Measurements from ENCODE around the gene TGM5. TPM values are rescaled to one million over a fixed set of nuclear protein-coding genes. Genes with fewer than 3 reads are reported as not detected.
"Not testable (repeated sequence)": the region's sequence is repeated elsewhere in the genome, so short reads cannot be mapped to it uniquely, and the experiment has no call there.

Gene TGM5
- total and polyA plus RNA-seq, 9 donors, result 0.05 to 0.13 (median 0.10) TPM; not detected in 2

DNA sequence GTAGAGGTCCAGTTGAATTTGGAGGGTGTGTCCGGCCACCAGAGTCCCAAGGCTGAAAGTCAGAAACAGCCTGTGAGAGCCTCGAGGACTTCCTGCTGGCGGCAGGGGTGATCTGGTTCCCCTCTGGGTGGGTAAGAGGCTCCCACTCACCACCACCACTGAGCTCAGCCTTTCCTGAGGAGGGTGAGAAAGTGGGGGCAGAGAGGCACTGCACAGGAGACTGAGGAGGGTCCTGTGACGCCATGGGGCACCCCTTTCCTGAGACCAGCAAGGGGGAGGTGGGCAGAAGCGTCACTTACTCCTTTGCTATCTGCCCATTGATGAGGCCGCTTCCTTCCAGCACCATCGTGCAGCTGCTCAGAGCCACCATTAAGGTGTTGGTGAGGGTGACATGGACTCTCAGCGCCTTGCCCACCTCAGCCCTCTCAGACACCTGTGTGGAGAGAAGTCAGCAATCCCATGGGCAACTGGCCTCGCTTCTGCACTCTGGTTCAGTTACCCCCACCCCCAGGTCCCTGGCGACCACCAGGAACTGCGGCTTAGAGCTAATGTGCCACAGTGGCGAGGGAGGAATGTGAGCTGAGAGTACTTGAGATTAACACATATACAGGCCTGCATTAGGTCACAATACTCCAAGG lies 10.0 kb upstream of the TGM5 start:
- Histone ChIP-seq H3K4me1 (ENCODE audit: control insufficient read depth, insufficient read depth, low read length) (peaks cover 13% of the 10 kb centered on the region), H3K27ac (ENCODE audit: low read length) (no peak overlapping the region)
- WGBS (ENCODE audit: insufficient coverage), result 0% methylated on average over 1 of the region's 12 CpGs

DNA sequence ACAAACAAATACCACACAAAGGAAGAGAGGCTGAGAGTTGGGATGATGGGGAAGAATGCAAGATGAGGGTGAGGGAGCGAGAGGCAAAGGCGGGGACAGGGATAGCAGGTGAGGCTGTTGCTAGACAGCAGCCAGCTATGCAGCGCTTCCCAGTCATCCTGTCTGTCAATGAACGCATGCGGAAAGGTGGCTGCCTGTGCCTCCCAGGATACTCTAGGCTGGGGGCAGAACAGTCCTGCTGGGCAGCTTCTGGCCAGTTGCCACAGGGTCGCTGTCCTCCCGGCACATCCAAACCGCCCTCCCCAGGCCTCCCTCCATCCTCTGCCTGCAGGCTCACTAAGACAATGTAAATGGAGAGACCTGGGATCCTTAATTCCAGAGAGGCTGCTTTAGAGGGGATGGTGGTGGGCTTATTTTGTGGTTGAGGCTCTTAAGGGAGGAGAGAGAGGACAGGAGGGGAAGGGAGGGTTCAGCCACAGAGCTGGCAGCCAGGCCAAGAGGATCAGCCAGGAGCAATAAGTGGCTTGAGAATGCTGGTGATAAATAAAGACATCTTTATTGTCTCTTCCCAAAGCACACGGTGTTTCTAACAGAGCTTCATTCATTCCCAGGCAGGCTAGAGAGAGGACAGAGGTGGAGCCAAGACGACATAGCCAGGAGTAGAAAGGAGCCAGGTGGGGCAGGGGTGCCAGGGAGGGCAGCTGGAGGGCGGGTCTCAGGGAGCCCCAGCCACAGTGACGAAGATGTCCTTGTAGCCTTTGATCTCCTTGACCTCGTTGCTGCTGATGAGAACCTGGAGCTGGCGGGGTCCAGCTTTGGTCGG lies 9.2 kb upstream of the TGM5 start:
- Histone ChIP-seq H3K27me3 (ENCODE audit: control insufficient read depth, insufficient read depth, low read length) (no peaks in the 10 kb centered on the region), H3K9me3 (replicated peaks; ENCODE audit: control insufficient read depth, low read depth, low read length) (peaks cover 3% of the 10 kb centered on the region), H3K36me3 (ENCODE audit: control insufficient read depth, insufficient read depth, low read length) (no peaks in the 10 kb centered on the region), H3K27ac (ENCODE audit: low read length) (no peak overlapping the region), H3K4me3 (ENCODE audit: low read length) (no peak overlapping the region), H3K4me1 (ENCODE audit: control insufficient read depth, insufficient read depth, low read length) (peaks cover 13% of the 10 kb centered on the region)
- WGBS (ENCODE audit: insufficient coverage), result 68% methylated on average over 9 of the region's 15 CpGs
- no peak for DNase-seq

More for the DNA sequence above, 10.0 kb upstream of the TGM5 start:
- no peaks in the 10 kb centered on the region for H3K36me3 ChIP-seq (ENCODE audit: control insufficient read depth, insufficient read depth, low read length)
- no peak for DNase-seq
- no peaks in the 10 kb centered on the region for H3K27me3 ChIP-seq (ENCODE audit: control insufficient read depth, insufficient read depth, low read length)
- H3K4me3 ChIP-seq (ENCODE audit: low read length), result no peak overlapping the region
- H3K9me3 ChIP-seq (replicated peaks; ENCODE audit: control insufficient read depth, low read depth, low read length), result peaks cover 3% of the 10 kb centered on the region

DNA sequence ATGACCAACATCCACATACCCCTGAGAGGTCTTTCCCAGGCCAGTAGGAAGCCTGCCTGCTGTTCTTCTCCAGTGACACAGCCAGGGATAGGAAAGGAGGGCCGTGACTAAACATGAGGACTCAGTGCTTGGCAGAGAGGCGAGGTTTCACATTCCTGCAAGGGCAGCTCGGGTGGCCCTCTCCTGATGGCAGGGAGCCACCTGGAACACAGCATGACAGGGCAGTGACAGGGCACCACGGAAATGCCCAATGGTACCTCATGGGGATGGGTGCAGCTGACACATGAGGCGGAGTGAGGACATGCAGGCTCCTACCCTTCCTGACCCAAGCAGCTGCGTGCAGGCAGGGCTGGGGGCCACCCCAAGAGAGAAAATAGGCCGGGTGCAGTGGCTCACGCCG lies 7.4 kb upstream of the TGM5 start:
- peak; percentile 78 for DNase-seq
- no peak overlapping the region for H3K4me3 ChIP-seq (ENCODE audit: low read length)
- H3K27me3 ChIP-seq (ENCODE audit: control insufficient read depth, insufficient read depth, low read length), result peaks cover 4% of the 10 kb centered on the region
- H3K4me1 ChIP-seq (ENCODE audit: control insufficient read depth, insufficient read depth, low read length), result peaks cover 13% of the 10 kb centered on the region
- WGBS (ENCODE audit: insufficient coverage), result 52% methylated on average over 9 of the region's 9 CpGs
- H3K9me3 ChIP-seq (replicated peaks; ENCODE audit: control insufficient read depth, low read depth, low read length), result peaks cover 3% of the 10 kb centered on the region
- H3K36me3 ChIP-seq (ENCODE audit: control insufficient read depth, insufficient read depth, low read length), result no peaks in the 10 kb centered on the region
- peak overlapping the region; percentile 29 for H3K27ac ChIP-seq (ENCODE audit: low read length)

DNA sequence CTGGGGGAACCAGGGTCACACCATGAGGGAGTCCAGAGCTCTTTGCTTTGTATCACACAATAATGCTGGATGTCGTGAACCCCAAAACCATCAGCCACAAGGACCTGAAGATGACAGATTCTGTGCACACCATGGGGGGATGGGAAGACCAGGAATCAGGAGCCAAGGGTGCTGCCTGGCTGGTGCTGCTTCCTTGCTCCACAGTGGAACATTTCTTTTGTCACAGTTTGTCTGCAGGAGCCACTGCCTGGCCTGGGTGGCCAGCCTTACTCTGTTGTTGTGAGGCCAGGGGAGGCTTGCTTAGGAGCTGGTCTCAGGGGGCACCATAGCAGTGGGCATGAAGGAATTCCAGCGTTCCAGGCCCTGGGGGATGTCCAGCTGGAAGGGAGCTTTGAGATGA lies 6.5 kb upstream of the TGM5 start:
- Histone ChIP-seq H3K36me3 (ENCODE audit: control insufficient read depth, insufficient read depth, low read length) (no peaks in the 10 kb centered on the region), H3K27ac (ENCODE audit: low read length) (no peak overlapping the region), H3K27me3 (ENCODE audit: control insufficient read depth, insufficient read depth, low read length) (peaks cover 5% of the 10 kb centered on the region), H3K4me1 (ENCODE audit: control insufficient read depth, insufficient read depth, low read length) (peaks cover 13% of the 10 kb centered on the region), H3K4me3 (ENCODE audit: low read length) (no peak overlapping the region), H3K9me3 (replicated peaks; ENCODE audit: control insufficient read depth, low read depth, low read length) (peaks cover 3% of the 10 kb centered on the region)
- no peak for DNase-seq
- WGBS (ENCODE audit: insufficient coverage), result 72% methylated on average over 2 of the region's 2 CpGs

DNA sequence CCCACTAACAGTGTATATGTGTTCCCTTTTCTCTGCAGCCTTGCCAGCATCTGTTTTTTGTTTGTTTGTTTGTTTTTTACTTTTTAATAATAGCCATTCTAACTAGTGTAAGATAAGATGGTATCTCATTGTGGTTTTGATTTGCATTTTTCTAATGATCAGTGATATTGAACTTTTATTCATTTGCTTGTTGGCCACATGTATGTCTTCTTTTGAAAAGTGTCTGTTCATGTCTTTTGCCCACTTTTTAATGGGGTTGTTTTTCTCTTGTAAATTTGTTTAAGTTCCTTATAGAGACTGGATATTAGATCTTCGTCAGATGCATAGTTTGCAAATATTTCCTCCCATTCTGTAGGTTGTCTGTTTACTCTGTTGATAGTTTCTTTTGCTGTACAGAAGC lies 5.2 kb upstream of the TGM5 start:
- no CpG with 5 or more reads among the region's 1 CpG for WGBS (ENCODE audit: insufficient coverage)
- not testable (repeated sequence) for H3K36me3 ChIP-seq (ENCODE audit: control insufficient read depth, insufficient read depth, low read length); H3K9me3 ChIP-seq (replicated peaks; ENCODE audit: control insufficient read depth, low read depth, low read length); H3K27ac ChIP-seq (ENCODE audit: low read length); H3K27me3 ChIP-seq (ENCODE audit: control insufficient read depth, insufficient read depth, low read length); H3K4me3 ChIP-seq (ENCODE audit: low read length); DNase-seq
- peaks cover 13% of the 10 kb centered on the region for H3K4me1 ChIP-seq (ENCODE audit: control insufficient read depth, insufficient read depth, low read length)

DNA sequence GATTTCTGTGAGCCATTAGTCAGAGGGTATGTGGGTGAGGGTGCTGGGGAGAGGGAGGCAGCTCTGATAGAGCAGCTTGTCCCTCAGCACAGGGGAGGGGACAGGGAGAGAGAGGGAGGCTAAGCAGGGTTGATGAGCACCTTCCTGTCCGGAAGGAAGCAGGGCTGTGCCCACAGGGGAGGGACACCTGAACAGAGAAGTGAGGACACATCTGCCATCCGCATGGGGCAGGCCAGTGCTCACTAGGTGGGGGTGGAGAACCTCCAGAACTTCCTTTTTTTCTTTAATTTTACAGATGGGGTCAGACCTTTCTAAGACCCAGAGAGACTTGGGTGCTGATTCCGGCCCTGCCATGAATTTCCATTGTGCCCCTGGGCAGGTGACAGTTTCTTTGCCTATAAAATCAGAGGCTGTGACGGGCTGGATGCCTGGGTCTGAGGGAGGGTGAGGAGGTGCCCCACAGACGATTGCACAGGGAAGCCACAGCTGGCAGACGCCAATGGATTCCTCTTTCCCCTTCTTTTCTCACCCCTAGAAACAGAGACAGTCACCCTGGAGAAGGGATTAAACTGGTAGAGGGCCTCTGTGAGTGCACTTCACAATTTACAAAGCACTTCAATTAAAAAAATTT lies 4.1 kb upstream of the TGM5 start:
- Histone ChIP-seq H3K27ac (ENCODE audit: low read length) (no peak overlapping the region), H3K4me1 (ENCODE audit: control insufficient read depth, insufficient read depth, low read length) (peaks cover 9% of the 10 kb centered on the region), H3K4me3 (ENCODE audit: low read length) (no peak overlapping the region), H3K36me3 (ENCODE audit: control insufficient read depth, insufficient read depth, low read length) (no peaks in the 10 kb centered on the region), H3K9me3 (replicated peaks; ENCODE audit: control insufficient read depth, low read depth, low read length) (peaks cover 3% of the 10 kb centered on the region), H3K27me3 (ENCODE audit: control insufficient read depth, insufficient read depth, low read length) (peaks cover 8% of the 10 kb centered on the region)
- WGBS (ENCODE audit: insufficient coverage), result 59% methylated on average over 2 of the region's 6 CpGs
- no peak for DNase-seq

DNA sequence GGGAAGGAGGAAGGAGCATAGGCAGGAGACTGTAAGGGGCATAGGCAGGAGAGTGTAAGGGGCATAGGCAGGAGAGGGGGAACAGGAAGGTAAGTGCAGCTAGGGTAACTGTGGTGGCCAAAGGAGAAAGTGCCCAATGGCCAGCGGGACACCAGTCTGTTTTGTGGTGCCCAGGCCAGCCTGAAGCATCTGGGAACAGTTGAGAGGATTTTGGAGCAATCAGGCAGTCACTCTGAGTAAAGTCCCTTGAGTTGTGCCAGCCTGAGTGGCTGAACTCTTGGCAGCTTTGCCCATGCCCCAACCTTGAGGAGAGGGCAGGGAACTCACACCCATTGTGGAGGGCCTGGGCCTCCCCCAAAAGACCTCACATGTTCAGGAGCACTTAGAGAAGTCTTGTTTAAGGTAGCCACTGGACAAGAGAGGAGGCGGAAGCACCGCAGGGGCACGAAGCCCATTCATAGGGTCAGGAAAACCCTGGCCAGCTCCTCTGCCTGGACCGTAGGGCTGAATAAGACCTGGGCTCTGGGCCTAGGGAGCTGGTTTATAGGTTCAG lies 3.5 kb upstream of the TGM5 start:
- Histone ChIP-seq H3K36me3 (ENCODE audit: control insufficient read depth, insufficient read depth, low read length) (no peaks in the 10 kb centered on the region), H3K4me1 (ENCODE audit: control insufficient read depth, insufficient read depth, low read length) (peaks cover 9% of the 10 kb centered on the region), H3K4me3 (ENCODE audit: low read length) (no peak overlapping the region), H3K27me3 (ENCODE audit: control insufficient read depth, insufficient read depth, low read length) (peaks cover 10% of the 10 kb centered on the region), H3K9me3 (replicated peaks; ENCODE audit: control insufficient read depth, low read depth, low read length) (peaks cover 3% of the 10 kb centered on the region), H3K27ac (ENCODE audit: low read length) (no peak overlapping the region)
- WGBS (ENCODE audit: insufficient coverage), result 75% methylated on average over 5 of the region's 5 CpGs
- DNase-seq, result no peak

DNA sequence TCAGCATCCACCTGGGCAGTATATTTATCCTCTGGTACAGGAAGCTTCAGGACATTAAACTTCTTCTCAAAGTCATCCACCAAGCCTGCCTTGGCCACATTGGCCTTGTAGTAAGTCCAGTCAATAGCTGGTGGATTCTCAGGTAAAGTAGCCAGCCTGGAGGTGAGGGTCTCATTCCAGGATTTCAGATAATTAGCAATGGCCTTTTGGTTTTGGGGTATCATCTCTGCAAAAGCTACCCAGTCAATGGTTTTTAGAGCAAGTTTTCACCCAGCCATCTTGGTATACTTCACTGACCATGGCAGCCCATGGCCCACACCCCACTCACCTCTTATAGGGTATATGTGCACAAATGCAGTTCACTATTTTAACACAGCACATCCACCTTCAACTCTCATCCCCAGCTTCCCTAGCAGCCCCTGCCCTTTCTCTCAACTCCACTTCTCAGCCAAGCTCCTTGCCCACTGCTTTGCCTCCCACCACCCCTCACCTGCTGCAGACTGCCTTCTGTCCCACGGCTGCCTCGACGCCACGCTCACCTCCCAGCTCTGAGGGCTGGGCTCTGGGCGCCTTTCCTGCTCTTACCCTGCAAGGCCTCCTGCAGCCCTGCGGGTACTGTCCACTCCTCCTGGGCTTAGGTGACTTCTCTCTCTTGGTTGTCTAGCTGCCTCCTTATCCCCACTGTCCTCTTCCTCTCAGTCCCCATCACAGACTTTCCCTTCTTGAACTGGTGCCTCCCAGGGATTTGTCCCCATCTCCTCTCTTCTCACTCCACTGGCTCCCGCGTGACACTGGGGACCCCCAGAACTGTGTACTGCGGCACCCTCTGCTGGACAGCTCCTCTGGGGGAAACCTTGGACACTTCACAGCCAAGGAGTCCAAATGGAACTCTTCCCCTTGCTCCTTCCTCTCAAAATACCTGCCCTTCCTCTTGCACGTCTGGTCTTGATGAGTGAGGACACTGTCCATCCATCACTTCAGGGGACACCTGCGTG lies 1.7 kb upstream of the TGM5 start:
- no peaks in the 10 kb centered on the region for H3K36me3 ChIP-seq (ENCODE audit: control insufficient read depth, insufficient read depth, low read length)
- peaks cover 3% of the 10 kb centered on the region for H3K4me1 ChIP-seq (ENCODE audit: control insufficient read depth, insufficient read depth, low read length)
- no peak overlapping the region for H3K27ac ChIP-seq (ENCODE audit: low read length)
- no peak overlapping the region for H3K4me3 ChIP-seq (ENCODE audit: low read length)
- H3K27me3 ChIP-seq (ENCODE audit: control insufficient read depth, insufficient read depth, low read length), result peaks cover 11% of the 10 kb centered on the region
- no peak for DNase-seq
- H3K9me3 ChIP-seq (replicated peaks; ENCODE audit: control insufficient read depth, low read depth, low read length), result peaks cover 3% of the 10 kb centered on the region
- WGBS (ENCODE audit: insufficient coverage), result 54% methylated on average over 11 of the region's 11 CpGs

DNA sequence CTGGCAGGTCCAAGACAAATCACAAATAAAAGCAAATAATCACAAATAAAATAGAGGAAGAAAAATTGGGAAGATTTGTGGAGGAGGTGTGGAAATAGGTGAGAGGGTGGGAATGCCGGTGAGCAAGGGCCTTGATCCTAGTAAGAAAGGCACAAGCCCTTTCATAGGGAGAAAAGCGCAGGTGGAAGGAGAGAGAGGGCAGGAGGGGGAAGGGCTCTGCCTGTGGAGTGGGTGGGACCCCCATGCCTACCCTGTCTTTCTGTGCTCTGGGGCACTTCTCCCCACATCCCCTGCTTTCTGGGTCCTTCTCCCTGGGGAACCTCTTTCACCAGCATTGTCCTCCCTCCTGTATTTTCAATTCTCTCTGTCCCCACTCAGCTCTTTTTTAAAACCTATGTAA lies 711 bp upstream of the TGM5 start:
- Histone ChIP-seq H3K9me3 (replicated peaks; ENCODE audit: control insufficient read depth, low read depth, low read length) (peaks cover 2% of the 10 kb centered on the region), H3K27ac (ENCODE audit: low read length) (no peak overlapping the region), H3K36me3 (ENCODE audit: control insufficient read depth, insufficient read depth, low read length) (no peaks in the 10 kb centered on the region), H3K4me1 (ENCODE audit: control insufficient read depth, insufficient read depth, low read length) (no peaks in the 10 kb centered on the region), H3K27me3 (ENCODE audit: control insufficient read depth, insufficient read depth, low read length) (peaks cover 11% of the 10 kb centered on the region), H3K4me3 (ENCODE audit: low read length) (no peak overlapping the region)
- DNase-seq, result no peak
- WGBS (ENCODE audit: insufficient coverage), result no CpG with 5 or more reads among the region's 2 CpGs
